GM18873 (cell line): ENCODE measurements around the gene USP25.

ENCODE experiments used
- ATAC-seq: cut with Tn5 transposase; IDR thresholded peaks from one replicate; pipeline ENCODE4 v1.9.1; 2021; ENCODE audit warnings: mild to moderate bottlenecking, moderate library complexity, moderate number of reproducible peaks; ENCODE audit not compliant: unreplicated experiment, low FRiP score

Gene USP25

GRCh38 chr21:15850645-15851044, 120.9 kb downstream of the USP25 start:
- ATAC-seq = no peak

- ATAC-seq = no peak
Observed at GRCh38 chr21:15852146-15852545, 122.4 kb downstream of the USP25 start.

- ATAC-seq = no peak
Observed at GRCh38 chr21:15853126-15853525, 123.3 kb downstream of the USP25 start.

- ATAC-seq = no peak
Observed at GRCh38 chr21:15856813-15857212, 127.0 kb downstream of the USP25 start.

GRCh38 chr21:15857740-15858139, 128.0 kb downstream of the USP25 start:
- ATAC-seq = no peak

- no peak for ATAC-seq
Observed at GRCh38 chr21:15860541-15860940, 130.8 kb downstream of the USP25 start.

GRCh38 chr21:15868940-15869339, 139.2 kb downstream of the USP25 start:
- ATAC-seq = no peak

GRCh38 chr21:15870819-15871218, 141.0 kb downstream of the USP25 start:
- no peak for ATAC-seq

- ATAC-seq = peak; percentile 81
Observed at GRCh38 chr21:15872236-15872635, 142.5 kb downstream of the USP25 start.

GRCh38 chr21:15874615-15875014, 144.8 kb downstream of the USP25 start:
- no peak for ATAC-seq

- no peak for ATAC-seq
Observed at GRCh38 chr21:15875286-15875685, 145.5 kb downstream of the USP25 start.

GRCh38 chr21:15893902-15894301, 164.1 kb downstream of the USP25 start:
- no peak for ATAC-seq

- ATAC-seq = no peak
Observed at GRCh38 chr21:15894596-15894995, 164.8 kb downstream of the USP25 start.

- no peak for ATAC-seq
Observed at GRCh38 chr21:15895142-15896106, 165.6 kb downstream of the USP25 start.

GRCh38 chr21:15896501-15896900, 166.7 kb downstream of the USP25 start:
- ATAC-seq = no peak

- no peak for ATAC-seq
Observed at GRCh38 chr21:15904389-15904788, 174.6 kb downstream of the USP25 start.

GRCh38 chr21:15908187-15908586, 178.4 kb downstream of the USP25 start:
- ATAC-seq = no peak

GRCh38 chr21:15928196-15928595, 198.4 kb downstream of the USP25 start:
- no peak for ATAC-seq

- no peak for ATAC-seq
Observed at GRCh38 chr21:15928686-15929425, 199.1 kb downstream of the USP25 start.

GRCh38 chr21:15929536-15929935, 199.8 kb downstream of the USP25 start:
- no peak for ATAC-seq
